Measurements from ENCODE around the gene TUBG2.
"Not testable (repeated sequence)": the region's sequence is repeated elsewhere in the genome, so short reads cannot be mapped to it uniquely, and the experiment has no call there.

TUBG2 gene

DNA sequence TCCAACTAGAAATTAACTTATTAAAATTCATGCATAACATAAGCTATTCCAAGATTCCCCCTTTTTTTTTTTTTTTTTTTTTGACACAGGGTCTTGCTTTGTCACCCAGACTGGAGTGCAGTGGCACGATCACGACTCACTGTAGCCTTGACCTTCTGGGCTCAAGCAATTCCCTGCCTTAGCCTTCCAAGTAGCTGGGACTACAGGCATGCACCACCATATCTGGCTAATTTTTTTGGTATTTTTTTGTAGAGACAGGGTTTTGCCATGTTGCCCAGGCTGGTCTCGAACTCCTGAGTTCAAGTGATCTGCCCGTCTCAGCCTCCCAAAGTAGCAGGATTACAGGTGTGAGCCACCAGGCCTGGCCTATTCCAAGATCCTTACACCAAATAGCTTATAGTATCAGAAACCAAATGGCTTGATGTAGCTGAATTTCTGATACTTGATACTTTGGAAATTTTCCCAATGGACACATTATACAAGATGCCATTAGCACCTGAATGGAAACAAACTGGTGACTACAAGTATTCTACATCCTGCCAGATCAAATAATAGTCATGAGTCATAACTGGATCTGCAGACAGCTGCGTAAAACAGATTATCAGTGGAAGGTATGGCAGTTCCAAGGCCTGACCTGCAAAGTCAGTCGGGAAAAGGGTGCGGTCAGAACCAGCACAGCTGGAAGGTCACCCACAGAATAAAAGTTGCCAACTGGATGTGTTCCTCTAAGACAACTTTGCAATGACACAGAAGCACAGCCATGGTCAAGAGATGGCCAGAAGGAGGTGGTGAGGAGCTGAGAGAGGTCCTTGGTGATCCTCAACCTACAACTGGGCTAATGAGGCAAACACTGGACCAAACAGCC is 35.1 kb upstream of the TUBG2 start:
- Histone ChIP-seq H3K4me2 (no peak overlapping the region), H3K9ac (no peak overlapping the region), H3K27ac (no peak overlapping the region), H3K27me3 (ENCODE audit: insufficient read depth, low read depth) (no peaks in the 10 kb centered on the region), H3K4me3 (IDR thresholded peaks at IDR 0.05; ENCODE audit: insufficient read depth, low read depth, low read length) (no peak overlapping the region), H2AFZ (ENCODE audit: low read depth) (no peak overlapping the region), H3K36me3 (ENCODE audit: insufficient read depth) (no peaks in the 10 kb centered on the region), H3K79me2 (ENCODE audit: insufficient read depth, low read depth) (no peaks in the 10 kb centered on the region), H4K20me1 (ENCODE audit: insufficient read depth) (no peaks in the 10 kb centered on the region), H3K4me1 (ENCODE audit: low read depth, poor library complexity, severe bottlenecking) (peaks cover 42% of the 10 kb centered on the region)
- TF ChIP-seq, protein P1, sequence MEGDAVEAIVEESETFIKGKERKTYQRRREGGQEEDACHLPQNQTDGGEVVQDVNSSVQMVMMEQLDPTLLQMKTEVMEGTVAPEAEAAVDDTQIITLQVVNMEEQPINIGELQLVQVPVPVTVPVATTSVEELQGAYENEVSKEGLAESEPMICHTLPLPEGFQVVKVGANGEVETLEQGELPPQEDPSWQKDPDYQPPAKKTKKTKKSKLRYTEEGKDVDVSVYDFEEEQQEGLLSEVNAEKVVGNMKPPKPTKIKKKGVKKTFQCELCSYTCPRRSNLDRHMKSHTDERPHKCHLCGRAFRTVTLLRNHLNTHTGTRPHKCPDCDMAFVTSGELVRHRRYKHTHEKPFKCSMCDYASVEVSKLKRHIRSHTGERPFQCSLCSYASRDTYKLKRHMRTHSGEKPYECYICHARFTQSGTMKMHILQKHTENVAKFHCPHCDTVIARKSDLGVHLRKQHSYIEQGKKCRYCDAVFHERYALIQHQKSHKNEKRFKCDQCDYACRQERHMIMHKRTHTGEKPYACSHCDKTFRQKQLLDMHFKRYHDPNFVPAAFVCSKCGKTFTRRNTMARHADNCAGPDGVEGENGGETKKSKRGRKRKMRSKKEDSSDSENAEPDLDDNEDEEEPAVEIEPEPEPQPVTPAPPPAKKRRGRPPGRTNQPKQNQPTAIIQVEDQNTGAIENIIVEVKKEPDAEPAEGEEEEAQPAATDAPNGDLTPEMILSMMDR (conservative IDR thresholded peaks at IDR 0.05; ENCODE audit: low read depth, low read length): no peak

- H3K4me2 ChIP-seq; H3K36me3 ChIP-seq (ENCODE audit: insufficient read depth); H3K27me3 ChIP-seq (ENCODE audit: insufficient read depth, low read depth); H3K27ac ChIP-seq; H4K20me1 ChIP-seq (ENCODE audit: insufficient read depth); H2AFZ ChIP-seq (ENCODE audit: low read depth); H3K9ac ChIP-seq; H3K79me2 ChIP-seq (ENCODE audit: insufficient read depth, low read depth); H3K4me3 ChIP-seq (IDR thresholded peaks at IDR 0.05; ENCODE audit: insufficient read depth, low read depth, low read length): not testable (repeated sequence)
- peaks cover 14% of the 10 kb centered on the region for H3K4me1 ChIP-seq (ENCODE audit: low read depth, poor library complexity, severe bottlenecking)
These were observed 31.9 kb upstream of the TUBG2 start for GRCh38 chr17:42627032-42627764.

GRCh38 chr17:42629411-42630009 is 29.6 kb upstream of the TUBG2 start:
- Histone ChIP-seq H3K27ac (no peak overlapping the region), H3K9ac (no peak overlapping the region), H3K4me3 (IDR thresholded peaks at IDR 0.05; ENCODE audit: insufficient read depth, low read depth, low read length) (no peak overlapping the region), H3K4me1 (ENCODE audit: low read depth, poor library complexity, severe bottlenecking) (no peaks in the 10 kb centered on the region), H3K79me2 (ENCODE audit: insufficient read depth, low read depth) (no peaks in the 10 kb centered on the region), H3K27me3 (ENCODE audit: insufficient read depth, low read depth) (no peaks in the 10 kb centered on the region), H4K20me1 (ENCODE audit: insufficient read depth) (no peaks in the 10 kb centered on the region), H3K36me3 (ENCODE audit: insufficient read depth) (no peaks in the 10 kb centered on the region), H3K4me2 (no peak overlapping the region), H2AFZ (ENCODE audit: low read depth) (no peak overlapping the region)
- TF ChIP-seq, protein P1 (conservative IDR thresholded peaks at IDR 0.05; ENCODE audit: low read depth, low read length): no peak

- no peaks in the 10 kb centered on the region for H4K20me1 ChIP-seq (ENCODE audit: insufficient read depth)
- H3K36me3 ChIP-seq (ENCODE audit: insufficient read depth): no peaks in the 10 kb centered on the region
- no peak overlapping the region for H3K27ac ChIP-seq
- TF ChIP-seq, protein P1 (conservative IDR thresholded peaks at IDR 0.05; ENCODE audit: low read depth, low read length): no peak
- H3K27me3 ChIP-seq (ENCODE audit: insufficient read depth, low read depth): no peaks in the 10 kb centered on the region
- H3K9ac ChIP-seq: no peak overlapping the region
- H3K4me1 ChIP-seq (ENCODE audit: low read depth, poor library complexity, severe bottlenecking): no peaks in the 10 kb centered on the region
- no peaks in the 10 kb centered on the region for H3K79me2 ChIP-seq (ENCODE audit: insufficient read depth, low read depth)
- no peak overlapping the region for H2AFZ ChIP-seq (ENCODE audit: low read depth)
- H3K4me2 ChIP-seq: no peak overlapping the region
- H3K4me3 ChIP-seq (IDR thresholded peaks at IDR 0.05; ENCODE audit: insufficient read depth, low read depth, low read length): no peak overlapping the region
These were observed 26.1 kb upstream of the TUBG2 start for GRCh38 chr17:42632949-42633444.

All from KMS-11 (cell line).